CD8-positive, alpha-beta memory T cell (primary cell): ENCODE results near the gene ARHGEF26. TPM values are rescaled to one million over a fixed set of nuclear protein-coding genes. Genes with fewer than 3 reads are reported as not detected.

Experiments
- CTCF ChIA-PET: fragments of 350-600 bp; sonication (Branson Sonifier 250); formaldehyde crosslinking; loops from one replicate; lab custom pipeline; 2021; ENCODE audit warnings: antibody characterized with exemption; lab: Charles Lee
- POLR2A ChIA-PET: fragments of 350-600 bp; sonication (Branson Sonifier 250); formaldehyde crosslinking; loops from one replicate; lab custom pipeline; 2021; ENCODE audit warnings: antibody characterized with exemption; lab: Charles Lee
- DNase-seq, 5 donors: peaks; one replicate each; pipeline versions ENCODE4 v3.0.0 to v3.0.0-alpha.2; 2020 to 2022; ENCODE audit warnings: mixed read lengths in 1 of 5
- H3K27ac ChIP-seq: one replicate; pipeline ENCODE4 v1.7.0; 2013; ENCODE audit warnings: low read depth, mild to moderate bottlenecking, low read length, moderate library complexity
- H3K27me3 ChIP-seq: 2 replicates; pipeline ENCODE4 v1.7.0; 2013; ENCODE audit warnings: low read length, mild to moderate bottlenecking; ENCODE audit not compliant: insufficient read depth, poor library complexity, severe bottlenecking
- H3K36me3 ChIP-seq: 2 replicates; pipeline ENCODE4 v1.7.0; 2013; ENCODE audit warnings: mild to moderate bottlenecking, low read length, moderate library complexity; ENCODE audit not compliant: insufficient read depth
- H3K4me1 ChIP-seq: 2 replicates; pipeline ENCODE4 v1.7.0; 2013; ENCODE audit warnings: mild to moderate bottlenecking, low read length, moderate library complexity; ENCODE audit not compliant: insufficient read depth
- H3K4me3 ChIP-seq: 2 replicates; pipeline ENCODE4 v1.7.0; 2013; ENCODE audit warnings: mild to moderate bottlenecking, low read length
- H3K9me3 ChIP-seq: 2 replicates; pipeline ENCODE4 v1.7.0; 2013; ENCODE audit warnings: mild to moderate bottlenecking, low read length
- H3K27ac Mint-ChIP-seq, 8 donors: one replicate each; pipeline ENCODE4 v1.8.0; 2020 to 2021; ENCODE audit warnings: mixed read lengths in 8 of 8, mild to moderate bottlenecking in 6 of 8, inconsistent platforms in 3 of 8, moderate library complexity in 3 of 8
- H3K27me3 Mint-ChIP-seq, 2 donors: one replicate each; pipeline ENCODE4 v1.8.0; 2020 to 2021; ENCODE audit warnings: mixed read lengths in 2 of 2, mild to moderate bottlenecking in 1 of 2, moderate library complexity in 1 of 2
- H3K36me3 Mint-ChIP-seq, 3 donors: one replicate each; pipeline ENCODE4 v1.8.0; 2020 to 2021; ENCODE audit warnings: mixed read lengths in 3 of 3, inconsistent platforms in 1 of 3, mild to moderate bottlenecking in 1 of 3
- H3K4me1 Mint-ChIP-seq, 3 donors: one replicate each; pipeline ENCODE4 v1.8.0; 2020 to 2021; ENCODE audit warnings: mixed read lengths in 3 of 3, inconsistent platforms in 1 of 3, mild to moderate bottlenecking in 1 of 3
- H3K4me3 Mint-ChIP-seq, 7 donors: one replicate each; pipeline ENCODE4 v1.8.0; 2020 to 2021; ENCODE audit warnings: mixed read lengths in 7 of 7, mild to moderate bottlenecking in 6 of 7, moderate library complexity in 4 of 7, inconsistent platforms in 2 of 7
- H3K9me3 Mint-ChIP-seq, 5 donors: one replicate each; pipeline ENCODE4 v1.8.0; 2020 to 2022; ENCODE audit warnings: mixed read lengths in 5 of 5, mild to moderate bottlenecking in 3 of 5, moderate library complexity in 2 of 5, inconsistent platforms in 1 of 5
- polyA plus RNA-seq: library from polyadenylated mRNA; unstranded; fragments of 300-500 nt; fragmentation: Illumina TruSeq; gene quantifications from one replicate; pipeline ENCODE4 v1.2.3, GENCODE V29; 2021
- total RNA-seq, 2 experiments: library from RNA; stranded (reverse); gene quantifications; one replicate each; pipeline ENCODE4 v1.2.3, GENCODE V29; 2021

Gene ARHGEF26
- total and polyA plus RNA-seq, 3 experiments from 2014 or later = 0.08 to 0.13 (median 0.09) TPM

GRCh38 chr3:154149286-154149685, 28.1 kb downstream of the ARHGEF26 start:
- no peak overlapping the region for H3K27ac ChIP-seq
- no peak for DNase-seq
- no peak overlapping the region for H3K27ac Mint-ChIP-seq
- H3K4me1 ChIP-seq = no peaks in the 10 kb centered on the region
- CTCF ChIA-PET = no interaction called here
- no peaks in the 10 kb centered on the region for H3K36me3 ChIP-seq
- H3K4me3 Mint-ChIP-seq = no peak overlapping the region
- H3K27me3 ChIP-seq = no peaks in the 10 kb centered on the region
- no peak overlapping the region for H3K4me3 ChIP-seq
- POLR2A ChIA-PET = no interaction called here
- H3K36me3 Mint-ChIP-seq = no peaks in the 10 kb centered on the region
- H3K4me1 Mint-ChIP-seq = no peaks in the 10 kb centered on the region
- H3K27me3 Mint-ChIP-seq = peaks cover 6 to 12% of the 10 kb centered on the region in 2 donors
- H3K9me3 ChIP-seq = no peaks in the 10 kb centered on the region
- H3K9me3 Mint-ChIP-seq = no peaks in the 10 kb centered on the region

- POLR2A ChIA-PET = no interaction called here
- no peak for DNase-seq
- no peak overlapping the region for H3K4me3 Mint-ChIP-seq
- H3K27ac Mint-ChIP-seq = no peak overlapping the region
- Histone ChIP-seq H3K4me3 (no peak overlapping the region), H3K36me3 (no peaks in the 10 kb centered on the region), H3K27me3 (no peaks in the 10 kb centered on the region), H3K9me3 (no peaks in the 10 kb centered on the region), H3K27ac (no peak overlapping the region), H3K4me1 (no peaks in the 10 kb centered on the region)
- no peaks in the 10 kb centered on the region for H3K36me3 Mint-ChIP-seq
- no peaks in the 10 kb centered on the region for H3K9me3 Mint-ChIP-seq
- H3K4me1 Mint-ChIP-seq = no peaks in the 10 kb centered on the region
- peaks cover 1 to 6% of the 10 kb centered on the region in 2 donors for H3K27me3 Mint-ChIP-seq
- CTCF ChIA-PET = no interaction called here
Observed at GRCh38 chr3:154151969-154152368, 30.8 kb downstream of the ARHGEF26 start.

- POLR2A ChIA-PET = no interaction called here
- no peaks in the 10 kb centered on the region for H3K4me1 Mint-ChIP-seq
Observed at GRCh38 chr3:154152741-154153140, 31.6 kb downstream of the ARHGEF26 start.

GRCh38 chr3:154156530-154156929, 35.3 kb downstream of the ARHGEF26 start:
- no peak overlapping the region for H3K4me3 Mint-ChIP-seq
- no peak overlapping the region for H3K4me3 ChIP-seq
- CTCF ChIA-PET = no interaction called here

More at GRCh38 chr3:154152741-154153140, 31.6 kb downstream of the ARHGEF26 start:
- no peaks in the 10 kb centered on the region for H3K9me3 Mint-ChIP-seq
- peaks cover 0 to 10% of the 10 kb centered on the region in 2 donors for H3K27me3 Mint-ChIP-seq
- H3K27ac Mint-ChIP-seq = no peak overlapping the region
- DNase-seq = no peak
- H3K9me3 ChIP-seq = no peaks in the 10 kb centered on the region
- H3K36me3 Mint-ChIP-seq = no peaks in the 10 kb centered on the region
- no peak overlapping the region for H3K27ac ChIP-seq
- H3K27me3 ChIP-seq = peaks cover 4% of the 10 kb centered on the region
- H3K4me3 ChIP-seq = no peak overlapping the region
- CTCF ChIA-PET = no interaction called here
- no peaks in the 10 kb centered on the region for H3K4me1 ChIP-seq
- no peak overlapping the region for H3K4me3 Mint-ChIP-seq
- H3K36me3 ChIP-seq = no peaks in the 10 kb centered on the region

GRCh38 chr3:154161806-154162205, 40.6 kb downstream of the ARHGEF26 start:
- Histone ChIP-seq H3K27me3 (peaks cover 4% of the 10 kb centered on the region), H3K9me3 (no peaks in the 10 kb centered on the region), H3K27ac (no peak overlapping the region), H3K4me1 (no peaks in the 10 kb centered on the region), H3K4me3 (no peak overlapping the region), H3K36me3 (no peaks in the 10 kb centered on the region)
- no peak overlapping the region for H3K4me3 Mint-ChIP-seq
- DNase-seq = no peak
- no peaks in the 10 kb centered on the region for H3K36me3 Mint-ChIP-seq
- ChIA-PET POLR2A (no interaction called here), CTCF (no interaction called here)
- H3K9me3 Mint-ChIP-seq = no peaks in the 10 kb centered on the region
- no peaks in the 10 kb centered on the region for H3K4me1 Mint-ChIP-seq
- no peak overlapping the region for H3K27ac Mint-ChIP-seq
- H3K27me3 Mint-ChIP-seq = peaks cover 2 to 19% of the 10 kb centered on the region in 2 donors

More at GRCh38 chr3:154156530-154156929, 35.3 kb downstream of the ARHGEF26 start:
- Histone ChIP-seq H3K4me1 (no peaks in the 10 kb centered on the region), H3K27me3 (peaks cover 4% of the 10 kb centered on the region), H3K27ac (no peak overlapping the region), H3K36me3 (no peaks in the 10 kb centered on the region), H3K9me3 (no peaks in the 10 kb centered on the region)
- Mint-ChIP-seq H3K36me3 (no peaks in the 10 kb centered on the region), H3K9me3 (no peaks in the 10 kb centered on the region), H3K27me3 (peaks cover 2 to 11% of the 10 kb centered on the region in 2 donors), H3K4me1 (no peaks in the 10 kb centered on the region), H3K27ac (no peak overlapping the region)
- POLR2A ChIA-PET = no interaction called here
- DNase-seq = no peak

GRCh38 chr3:154164387-154164786, 43.2 kb downstream of the ARHGEF26 start:
- DNase-seq = no peak

GRCh38 chr3:154168998-154169795, 48.0 kb downstream of the ARHGEF26 start:
- Histone ChIP-seq H3K36me3 (no peaks in the 10 kb centered on the region), H3K4me1 (no peaks in the 10 kb centered on the region), H3K27me3 (no peaks in the 10 kb centered on the region), H3K9me3 (no peaks in the 10 kb centered on the region), H3K4me3 (no peak overlapping the region), H3K27ac (no peak overlapping the region)
- Mint-ChIP-seq H3K4me1 (no peaks in the 10 kb centered on the region), H3K27me3 (peaks cover 9 to 12% of the 10 kb centered on the region in 2 donors), H3K4me3 (no peak overlapping the region), H3K9me3 (no peaks in the 10 kb centered on the region), H3K27ac (no peak overlapping the region), H3K36me3 (no peaks in the 10 kb centered on the region)
- CTCF ChIA-PET = no interaction called here
- POLR2A ChIA-PET = interaction anchor here (0.5 kb wide), 1 partner anchor 52 kb away, joined by 4 read pairs; no protein-coding TSS in a partner anchor
- no peak for DNase-seq

More at GRCh38 chr3:154164387-154164786, 43.2 kb downstream of the ARHGEF26 start:
- no peaks in the 10 kb centered on the region for H3K4me1 Mint-ChIP-seq
- H3K27me3 Mint-ChIP-seq = peaks cover 8 to 17% of the 10 kb centered on the region in 2 donors
- no peak overlapping the region for H3K4me3 Mint-ChIP-seq
- no peaks in the 10 kb centered on the region for H3K9me3 Mint-ChIP-seq
- ChIA-PET POLR2A (no interaction called here), CTCF (no interaction called here)
- Histone ChIP-seq H3K27ac (no peak overlapping the region), H3K4me3 (no peak overlapping the region), H3K27me3 (no peaks in the 10 kb centered on the region), H3K36me3 (no peaks in the 10 kb centered on the region), H3K9me3 (no peaks in the 10 kb centered on the region), H3K4me1 (no peaks in the 10 kb centered on the region)
- no peak overlapping the region for H3K27ac Mint-ChIP-seq
- no peaks in the 10 kb centered on the region for H3K36me3 Mint-ChIP-seq

- no peak overlapping the region for H3K27ac ChIP-seq
- H3K27me3 Mint-ChIP-seq = peaks cover 9 to 12% of the 10 kb centered on the region in 2 donors
- no peaks in the 10 kb centered on the region for H3K36me3 Mint-ChIP-seq
- no peak overlapping the region for H3K27ac Mint-ChIP-seq
- H3K4me3 Mint-ChIP-seq = no peak overlapping the region
- H3K27me3 ChIP-seq = no peaks in the 10 kb centered on the region
- ChIA-PET CTCF (no interaction called here), POLR2A (interaction anchor here (0.5 kb wide), 1 partner anchor 51 kb away, joined by 4 read pairs; no protein-coding TSS in a partner anchor)
- DNase-seq = no peak
- no peaks in the 10 kb centered on the region for H3K9me3 ChIP-seq
- no peak overlapping the region for H3K4me3 ChIP-seq
- no peaks in the 10 kb centered on the region for H3K36me3 ChIP-seq
- H3K9me3 Mint-ChIP-seq = no peaks in the 10 kb centered on the region
- no peaks in the 10 kb centered on the region for H3K4me1 Mint-ChIP-seq
- no peaks in the 10 kb centered on the region for H3K4me1 ChIP-seq
Observed at GRCh38 chr3:154169796-154170110, 48.6 kb downstream of the ARHGEF26 start.
